HG03066 (cell line): Measurements from ENCODE around the gene TRMT112.
A peak's percentile ranks its signal among the peaks of the same experiment; 100 is the strongest.
"Not testable (repeated sequence)": the region's sequence is repeated elsewhere in the genome, so short reads cannot be mapped to it uniquely, and the experiment has no call there.

Source experiments
- ATAC-seq: cut with Tn5 transposase; IDR thresholded peaks from one replicate; pipeline ENCODE4 v1.9.1; 2021; ENCODE audit warnings: low read depth; ENCODE audit not compliant: unreplicated experiment

Gene TRMT112

DNA sequence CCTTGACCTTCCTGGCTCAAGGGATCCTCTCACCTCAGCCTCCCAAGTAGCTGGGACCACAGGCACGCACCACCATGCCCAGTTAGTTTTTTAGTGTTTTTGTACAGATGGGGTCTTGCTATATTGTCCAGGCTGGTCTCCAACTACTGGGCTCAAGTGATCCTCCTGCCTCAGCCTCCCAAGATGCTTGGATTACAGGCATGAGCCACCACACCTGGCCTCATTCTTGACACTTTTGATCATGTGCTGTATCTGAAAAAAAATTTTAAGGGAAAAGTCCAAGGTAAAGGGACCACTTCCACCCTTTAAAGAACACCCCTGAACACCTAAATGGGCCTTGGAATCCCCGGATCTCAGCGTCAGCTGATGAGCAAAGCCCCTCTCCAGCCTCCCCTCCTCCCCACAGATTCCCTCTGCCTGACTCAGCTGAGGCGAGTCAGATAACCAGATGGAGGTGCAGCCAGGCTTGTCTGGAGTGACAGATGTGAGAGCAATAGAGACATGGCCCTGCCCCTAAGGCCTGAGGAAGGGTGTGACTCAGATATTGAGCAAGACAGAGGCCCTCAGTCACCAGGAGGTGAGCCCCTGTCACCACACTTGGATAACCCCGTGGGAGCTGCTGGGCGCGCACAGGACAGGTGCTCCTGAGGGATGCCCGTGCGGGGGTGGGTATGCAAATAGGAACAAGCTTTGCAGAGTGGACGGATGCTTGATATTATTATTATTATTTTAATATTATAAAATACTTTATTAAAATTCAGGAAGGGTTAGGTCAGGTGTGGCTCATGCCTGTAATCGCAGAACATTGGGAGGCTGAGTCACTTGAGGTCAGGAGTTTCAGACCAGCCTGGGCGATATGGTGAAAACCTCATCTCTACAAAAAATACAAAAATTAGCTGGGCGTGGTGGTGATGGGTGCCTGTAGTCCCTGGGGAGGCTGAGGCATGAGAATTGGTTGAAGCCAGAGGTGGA, 17.7 kb upstream of the TRMT112 start:
- ATAC-seq, result peak; percentile 73

DNA sequence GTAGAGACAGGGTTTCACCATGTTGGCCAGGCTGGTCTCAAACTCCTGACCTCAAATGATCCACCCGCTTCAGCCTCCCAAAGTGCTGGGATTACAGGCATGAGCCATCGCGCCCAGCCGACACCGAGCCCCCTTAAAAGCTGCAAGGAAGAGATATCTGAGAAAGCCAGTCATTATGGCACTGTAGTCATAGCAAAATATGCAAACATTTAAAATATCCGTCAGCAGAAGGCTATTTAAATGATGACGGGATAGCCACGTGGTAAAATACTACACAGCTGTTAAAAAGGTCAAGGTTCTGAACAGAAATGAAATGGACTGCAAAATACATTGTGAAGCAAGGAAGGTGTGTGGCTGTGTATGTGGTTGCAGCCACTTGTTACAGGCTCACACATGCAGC, 16.2 kb upstream of the TRMT112 start:
- no peak for ATAC-seq

GRCh38 chr11:64331569-64332371, 14.4 kb upstream of the TRMT112 start:
- no peak for ATAC-seq

DNA sequence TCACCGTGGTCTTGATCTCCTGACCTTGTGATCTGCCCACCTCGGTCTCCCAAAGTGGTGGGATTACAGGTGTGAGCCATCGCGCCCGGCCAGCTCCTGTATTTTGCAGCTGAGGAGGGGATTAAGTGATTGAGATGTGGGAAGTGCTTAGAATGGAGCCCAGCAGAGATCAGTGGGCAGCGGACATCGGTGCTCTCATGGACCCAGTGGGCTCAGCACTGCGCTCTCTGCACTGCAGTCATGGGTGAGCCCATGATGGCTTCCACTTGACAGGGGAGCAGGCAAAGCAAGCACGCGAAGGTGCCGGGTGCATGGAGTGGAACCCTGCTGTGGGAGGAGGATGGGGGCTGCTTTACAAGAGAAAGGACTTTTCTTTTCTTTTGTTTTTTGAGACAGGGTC, 13.5 kb upstream of the TRMT112 start:
- no peak for ATAC-seq

GRCh38 chr11:64327993-64328392, 10.6 kb upstream of the TRMT112 start:
- ATAC-seq, result no peak

- ATAC-seq, result no peak
Measured at GRCh38 chr11:64327375-64327774, 10.0 kb upstream of the TRMT112 start.

- ATAC-seq, result no peak
Measured at GRCh38 chr11:64324692-64325469, 7.5 kb upstream of the TRMT112 start.

GRCh38 chr11:64323984-64324383, 6.6 kb upstream of the TRMT112 start:
- ATAC-seq, result not testable (repeated sequence)

GRCh38 chr11:64323373-64323772, 6.0 kb upstream of the TRMT112 start:
- ATAC-seq, result no peak

- no peak for ATAC-seq
Measured at GRCh38 chr11:64322925-64323260, 5.5 kb upstream of the TRMT112 start.

DNA sequence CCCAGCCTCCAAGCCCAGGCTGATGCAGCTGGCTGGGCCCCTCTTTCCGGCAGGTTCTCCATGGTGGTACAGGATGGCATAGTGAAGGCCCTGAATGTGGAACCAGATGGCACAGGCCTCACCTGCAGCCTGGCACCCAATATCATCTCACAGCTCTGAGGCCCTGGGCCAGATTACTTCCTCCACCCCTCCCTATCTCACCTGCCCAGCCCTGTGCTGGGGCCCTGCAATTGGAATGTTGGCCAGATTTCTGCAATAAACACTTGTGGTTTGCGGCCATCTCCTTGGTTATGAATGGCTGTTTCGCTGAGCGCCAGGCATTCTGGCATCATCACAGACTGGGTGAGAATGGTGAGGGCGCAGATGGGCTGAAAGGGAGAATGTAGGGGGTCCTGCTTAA, 4.2 kb upstream of the TRMT112 start:
- no peak for ATAC-seq

- no peak for ATAC-seq
Measured at GRCh38 chr11:64321026-64321425, 3.7 kb upstream of the TRMT112 start.

GRCh38 chr11:64320556-64320955, 3.2 kb upstream of the TRMT112 start:
- ATAC-seq, result no peak

DNA sequence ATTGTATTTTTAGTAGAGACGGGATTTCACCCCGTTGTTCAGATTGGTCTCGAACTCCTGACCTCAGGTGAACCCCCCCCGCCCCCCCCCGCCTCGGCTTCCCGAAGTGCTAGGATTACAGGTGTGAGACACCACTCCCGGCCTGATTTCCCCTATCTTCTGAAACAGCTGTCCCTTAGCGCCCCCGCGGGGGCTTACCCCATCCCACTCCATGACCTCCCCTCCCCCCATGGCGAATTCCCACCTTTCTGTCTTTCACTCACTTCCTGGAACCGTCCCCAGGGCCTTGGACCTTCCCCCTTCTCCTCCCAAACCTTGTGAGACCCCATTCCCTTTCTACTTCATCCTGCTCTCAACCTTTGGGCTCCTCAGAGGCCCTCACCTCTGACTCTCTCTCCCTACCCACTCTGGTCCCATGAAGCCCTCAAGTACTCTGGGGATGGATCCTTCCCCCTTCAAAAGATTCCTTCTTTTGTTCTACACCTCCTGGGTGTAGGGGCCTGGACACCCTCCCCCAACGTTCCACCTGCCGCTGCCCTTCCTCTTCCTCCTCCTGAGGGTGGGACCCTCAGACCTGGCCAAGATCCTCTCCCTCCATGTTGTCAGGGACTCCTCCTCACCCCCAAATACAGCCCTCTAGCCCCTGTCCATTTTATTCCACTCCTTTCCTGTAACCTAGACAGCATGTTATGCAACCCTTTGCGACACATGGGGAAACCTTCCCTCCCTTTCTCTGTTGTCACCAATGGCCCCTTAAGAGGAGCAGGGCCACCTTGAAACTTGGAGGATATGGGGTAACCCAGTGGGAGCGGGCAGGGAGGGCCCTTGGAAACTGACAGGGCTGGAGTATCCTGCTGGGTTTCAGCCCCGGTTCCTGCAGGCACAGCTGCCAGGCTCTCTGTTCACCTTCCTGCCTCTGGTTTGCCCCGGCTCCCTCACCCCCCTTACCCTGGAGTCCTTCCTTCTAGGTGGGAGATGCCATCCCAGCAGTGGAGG, 1.7 kb upstream of the TRMT112 start:
- no peak for ATAC-seq

DNA sequence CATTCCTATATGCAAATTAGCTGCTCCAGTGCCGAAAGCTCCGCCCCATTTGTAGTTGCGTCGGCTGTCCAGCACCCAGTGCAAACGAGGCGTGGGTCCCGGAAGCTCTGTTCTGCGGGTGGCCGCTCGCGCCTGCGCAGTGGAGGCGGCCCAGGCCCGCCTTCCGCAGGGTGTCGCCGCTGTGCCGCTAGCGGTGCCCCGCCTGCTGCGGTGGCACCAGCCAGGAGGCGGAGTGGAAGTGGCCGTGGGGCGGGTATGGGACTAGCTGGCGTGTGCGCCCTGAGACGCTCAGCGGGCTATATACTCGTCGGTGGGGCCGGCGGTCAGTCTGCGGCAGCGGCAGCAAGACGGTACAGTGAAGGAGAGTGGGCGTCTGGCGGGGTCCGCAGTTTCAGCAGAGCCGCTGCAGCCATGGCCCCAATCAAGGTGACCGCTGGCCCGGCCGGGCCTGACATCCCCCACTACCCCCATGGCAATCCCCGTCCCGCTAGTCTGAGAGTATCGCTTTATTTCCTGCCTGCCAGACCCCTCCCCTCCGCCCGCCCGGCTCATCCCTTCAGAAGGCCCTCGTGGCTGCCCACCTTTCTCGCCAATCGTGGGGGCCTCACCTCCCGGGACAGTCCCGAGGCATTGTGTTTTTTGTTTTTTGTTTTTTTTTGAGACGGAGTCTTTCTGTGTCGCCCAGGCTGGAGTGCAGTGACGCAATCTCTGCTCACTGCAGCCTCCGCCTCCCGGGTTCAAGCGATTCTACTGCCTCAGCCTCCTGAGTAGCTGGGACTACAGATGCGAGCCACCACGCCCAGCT, 804 bp upstream of the TRMT112 start, which contains the start of gene PRDX5:
Gene PRDX5, plus strand, starts transcription at position 161 of the 805 bp plus-strand sequence. Its CDS starts 95 bp downstream, at position 256.
- ATAC-seq, result peak; percentile 68

- no peak for ATAC-seq
Measured at GRCh38 chr11:64316672-64317324, 561 bp downstream of the TRMT112 start.

- ATAC-seq, result not testable (repeated sequence)
Measured at GRCh38 chr11:64315667-64316526, 1.5 kb downstream of the TRMT112 start.
